Upper lobe of left lung (tissue), 6 donors: ENCODE data around the gene GABBR2. TPM values are rescaled to one million over a fixed set of nuclear protein-coding genes. Genes with fewer than 3 reads are reported as not detected.

ENCODE experiments used
- ATAC-seq, 2 donors: fragments of 200-7000 bp; cut with Tn5 transposase; one replicate each; pipeline ENCODE4 v1.9.1; 2022; ENCODE audit warnings: mild to moderate bottlenecking in 2 of 2, moderate library complexity in 2 of 2; ENCODE audit not compliant: low FRiP score in 2 of 2
- DNase-seq, 2 donors: peaks; one replicate each; pipeline ENCODE4 v3.0.0-alpha.2; 2019 to 2020
- H3K27ac ChIP-seq, 4 donors: fragments of 200-600 bp; sonication (generic); one replicate each; pipeline ENCODE4 v1.5.1; 2016 to 2019
- H3K27me3 ChIP-seq, 4 donors: fragments of 200-600 bp; sonication (generic); one replicate each; pipeline ENCODE4 v1.5.1; 2017 to 2019
- H3K36me3 ChIP-seq, 4 donors: fragments of 200-600 bp; sonication (generic); one replicate each; pipeline ENCODE4 v1.5.1; 2016 to 2019
- H3K4me1 ChIP-seq, 4 donors: fragments of 200-600 bp; sonication (generic); one replicate each; pipeline ENCODE4 v1.5.1; 2018 to 2019
- H3K4me3 ChIP-seq, 4 donors: fragments of 200-600 bp; sonication (generic); one replicate each; pipeline ENCODE4 v1.5.1; 2017 to 2019; ENCODE audit warnings: mild to moderate bottlenecking in 2 of 4, moderate library complexity in 1 of 4
- H3K9me3 ChIP-seq, 4 donors: fragments of 200-600 bp; sonication (generic); one replicate each; pipeline ENCODE4 v1.5.1; 2018 to 2019
- CTCF ChIP-seq, 6 experiments: fragments of 450-650 bp in 4 of 6; fragments of 200-600 bp in 2 of 6; sonication (generic) in 2 of 6; IDR thresholded peaks; one replicate each; pipeline ENCODE4 v1.5.1; 2016 to 2019; ENCODE audit warnings: antibody characterized with exemption in 6 of 6
- EP300 ChIP-seq, 4 donors: sonication (generic); formaldehyde crosslinking; IDR thresholded peaks; one replicate each; pipeline ENCODE4 v1.5.1; 2017; ENCODE audit warnings: antibody characterized with exemption in 4 of 4, control low read depth in 2 of 4
- POLR2A ChIP-seq, 4 donors: fragments of 450-650 bp; IDR thresholded peaks; one replicate each; pipeline ENCODE4 v1.5.1; 2016 to 2017; ENCODE audit warnings: antibody characterized with exemption in 4 of 4, mild to moderate bottlenecking in 2 of 4
- POLR2AphosphoS5 ChIP-seq, 2 donors: sonication (generic); formaldehyde crosslinking; IDR thresholded peaks; one replicate each; pipeline ENCODE4 v1.5.1; 2017; ENCODE audit warnings: antibody characterized with exemption in 2 of 2
- WGBS, 2 donors: methylation state at CpG; one replicate each; pipeline ENCODE4 v1.1.5; 2017 to 2018; 5-methylcytosine and 5-hydroxymethylcytosine counted together
- total RNA-seq, 6 donors: library from RNA; depleted of rRNA in 4 of 6; stranded (reverse); fragments of >200 nt in 4 of 6; gene quantifications; one replicate each; pipeline versions ENCODE4 v1.1.0 to v1.2.1, GENCODE V29; 2016 to 2021
- donor health status: DM: no; HTN: no; CAD: no; lungs with moderate emphysema.
- donor health status: DM: no; HTN: yes; CAD: no; lungs with severe emphysema.

The GABBR2 gene
- total RNA-seq, 6 donors from 2014 or later, result 0.15 to 1.00 (median 0.81) TPM; not detected in 1

GRCh38 chr9:98334796-98335195 lies 373.9 kb downstream of the GABBR2 start:
- peaks cover 0 to 19% (median 14%) of the 10 kb centered on the region in 4 donors for H3K4me1 ChIP-seq
- H3K4me3 ChIP-seq, result no peak overlapping the region
- H3K36me3 ChIP-seq, result no peaks in the 10 kb centered on the region
- H3K9me3 ChIP-seq, result no peaks in the 10 kb centered on the region
- no peak overlapping the region for H3K27ac ChIP-seq
- no peak for TF ChIP-seq CTCF (IDR thresholded peaks at IDR 0.05)
- no peak for TF ChIP-seq POLR2AphosphoS5 (IDR thresholded peaks at IDR 0.05)
- TF ChIP-seq POLR2A (IDR thresholded peaks at IDR 0.05), result no peak
- TF ChIP-seq EP300 (IDR thresholded peaks at IDR 0.05), result no peak
- 84 to 85% methylated on average over 3 of the region's 3 CpGs for WGBS, 2 donors
- DNase-seq (no peak), ATAC-seq (no peak)
- no peaks in the 10 kb centered on the region for H3K27me3 ChIP-seq

- no peaks in the 10 kb centered on the region for H3K27me3 ChIP-seq
- peak overlapping the region in 3 of 4 donors; percentile 18 to 63 (median 60) for H3K27ac ChIP-seq
- no peaks in the 10 kb centered on the region for H3K9me3 ChIP-seq
- no peak for DNase-seq
- no peaks in the 10 kb centered on the region for H3K36me3 ChIP-seq
- 72 to 81% methylated on average over 5 of the region's 5 CpGs for WGBS, 2 donors
- no peak overlapping the region for H3K4me3 ChIP-seq
- peaks cover 0 to 19% (median 14%) of the 10 kb centered on the region in 4 donors for H3K4me1 ChIP-seq
- peak in 1 of 2 donors; percentile 31 for TF ChIP-seq POLR2AphosphoS5 (IDR thresholded peaks at IDR 0.05)
- no peak for TF ChIP-seq CTCF (IDR thresholded peaks at IDR 0.05)
- ATAC-seq, result peak in 1 of 2 donors; percentile 53
Observed at GRCh38 chr9:98333703-98334582, 374.8 kb downstream of the GABBR2 start.

GRCh38 chr9:98332405-98332831 lies 376.3 kb downstream of the GABBR2 start:
- Histone ChIP-seq H3K4me3 (no peak overlapping the region), H3K27me3 (no peaks in the 10 kb centered on the region), H3K36me3 (no peaks in the 10 kb centered on the region), H3K9me3 (no peaks in the 10 kb centered on the region), H3K4me1 (peaks cover 0 to 19% (median 14%) of the 10 kb centered on the region in 4 donors), H3K27ac (peak overlapping the region in 2 of 4 donors; percentile 60 to 63)
- ATAC-seq (no peak), DNase-seq (no peak)
- TF ChIP-seq POLR2AphosphoS5 (IDR thresholded peaks at IDR 0.05) (peak in 1 of 2 donors; percentile 33), CTCF (IDR thresholded peaks at IDR 0.05) (no peak), EP300 (IDR thresholded peaks at IDR 0.05) (peak in 1 of 4 donors; percentile 29), POLR2A (IDR thresholded peaks at IDR 0.05) (no peak)
- 54 to 67% methylated on average over 8 of the region's 8 CpGs for WGBS, 2 donors

- H3K36me3 ChIP-seq, result no peaks in the 10 kb centered on the region
- peak overlapping the region in 2 of 4 donors; percentile 60 to 63 for H3K27ac ChIP-seq
- WGBS, 2 donors, result 57 to 72% methylated on average over 3 to 6 of the region's 6 CpGs
- no peaks in the 10 kb centered on the region for H3K27me3 ChIP-seq
- ATAC-seq (peak in 1 of 2 donors; percentile 14), DNase-seq (no peak)
- H3K9me3 ChIP-seq, result no peaks in the 10 kb centered on the region
- TF ChIP-seq POLR2A (IDR thresholded peaks at IDR 0.05), result no peak
- no peak for TF ChIP-seq CTCF (IDR thresholded peaks at IDR 0.05)
- no peak for TF ChIP-seq EP300 (IDR thresholded peaks at IDR 0.05)
- peaks cover 0 to 19% (median 14%) of the 10 kb centered on the region in 4 donors for H3K4me1 ChIP-seq
- H3K4me3 ChIP-seq, result no peak overlapping the region
Observed at GRCh38 chr9:98331536-98332259, 377.0 kb downstream of the GABBR2 start.
